Stimulated activated CD8-positive, alpha-beta memory T cell treated with anti-CD3 and anti-CD28 coated beads, Interleukin-7, amount 100 ng/mL, for 24 hours (primary cell): ENCODE data around the gene RSPH6A.
"Not testable (repeated sequence)": the region's sequence is repeated elsewhere in the genome, so short reads cannot be mapped to it uniquely, and the experiment has no call there.

Source experiments
- DNase-seq: peaks from one replicate; pipeline ENCODE4 v3.0.0-alpha.2; 2020; ENCODE audit warnings: low read depth

Gene RSPH6A

GRCh38 chr19:45764945-45765701 lies 50.0 kb downstream of the RSPH6A start:
- no peak for DNase-seq

- DNase-seq: no peak
Observed at GRCh38 chr19:45764475-45764874, 50.6 kb downstream of the RSPH6A start.

GRCh38 chr19:45763691-45764294 lies 51.3 kb downstream of the RSPH6A start:
- no peak for DNase-seq

- DNase-seq: no peak
Observed at GRCh38 chr19:45762870-45763631, 52.1 kb downstream of the RSPH6A start.

- DNase-seq: no peak
Observed at GRCh38 chr19:45761714-45762113, 53.4 kb downstream of the RSPH6A start.

GRCh38 chr19:45758921-45759320 lies 56.2 kb downstream of the RSPH6A start:
- DNase-seq: no peak

GRCh38 chr19:45757695-45758094 lies 57.4 kb downstream of the RSPH6A start:
- DNase-seq: no peak

- no peak for DNase-seq
Observed at GRCh38 chr19:45754323-45754722, 60.8 kb downstream of the RSPH6A start.

GRCh38 chr19:45753548-45753947 lies 61.6 kb downstream of the RSPH6A start:
- no peak for DNase-seq

- DNase-seq: no peak
Observed at GRCh38 chr19:45752639-45753038, 62.5 kb downstream of the RSPH6A start.

- not testable (repeated sequence) for DNase-seq
Observed at GRCh38 chr19:45751483-45751882, 63.6 kb downstream of the RSPH6A start.

GRCh38 chr19:45747513-45747912 lies 67.6 kb downstream of the RSPH6A start:
- no peak for DNase-seq

- no peak for DNase-seq
Observed at GRCh38 chr19:45746866-45747265, 68.2 kb downstream of the RSPH6A start.
